ENCODE results near the gene PIGO.
A peak's percentile ranks its signal among the peaks of the same experiment; 100 is the strongest.

PIGO gene

GRCh38 chr9:35105571-35106342 is 9.4 kb upstream of the PIGO start:
- no peak for DNase-seq

GRCh38 chr9:35105126-35105525 is 8.7 kb upstream of the PIGO start:
- DNase-seq, result no peak

- DNase-seq, result no peak
These were observed 8.2 kb upstream of the PIGO start for GRCh38 chr9:35104586-35104985.

GRCh38 chr9:35103660-35104191 is 7.3 kb upstream of the PIGO start:
- DNase-seq, result no peak

- peak; percentile 95 for DNase-seq
These were observed 6.6 kb upstream of the PIGO start, which contains the start of gene STOML2 for GRCh38 chr9:35102769-35103659. TSS of gene STOML2 (minus strand) at chr9:35103131. CDS start at chr9:35103094, 37 bp downstream.

- no peak for DNase-seq
These were observed 6.0 kb upstream of the PIGO start for GRCh38 chr9:35102465-35102768.

- DNase-seq, result no peak
These were observed 1.2 kb upstream of the PIGO start for GRCh38 chr9:35097573-35097972.

- no peak for DNase-seq
These were observed 4.9 kb downstream of the PIGO start for GRCh38 chr9:35091536-35091935.

GRCh38 chr9:35089434-35089833 is 7.0 kb downstream of the PIGO start:
- no peak for DNase-seq

GRCh38 chr9:35085078-35085477 is 11.3 kb downstream of the PIGO start:
- no peak for DNase-seq

GRCh38 chr9:35079426-35080341 is 16.7 kb downstream of the PIGO start, which contains the start of gene FANCG:
TSS of gene FANCG (minus strand) at chr9:35079942. CDS start at chr9:35079524, 418 bp downstream.
- DNase-seq, result peak; percentile 94

GRCh38 chr9:35079041-35079425 is 17.4 kb downstream of the PIGO start:
- DNase-seq, result peak; percentile 65

- no peak for DNase-seq
These were observed 18.3 kb downstream of the PIGO start for GRCh38 chr9:35078066-35078465.

GRCh38 chr9:35076848-35077247 is 19.5 kb downstream of the PIGO start:
- no peak for DNase-seq

GRCh38 chr9:35075358-35075757 is 21.0 kb downstream of the PIGO start:
- no peak for DNase-seq

GRCh38 chr9:35074791-35075190 is 21.6 kb downstream of the PIGO start:
- DNase-seq, result no peak

- DNase-seq, result no peak
These were observed 22.2 kb downstream of the PIGO start for GRCh38 chr9:35074141-35074540.

- DNase-seq, result no peak
These were observed 23.1 kb downstream of the PIGO start for GRCh38 chr9:35073279-35073612.

GRCh38 chr9:35072461-35073278 is 23.7 kb downstream of the PIGO start, which contains the start of gene VCP:
TSS of gene VCP (minus strand) at chr9:35072625. CDS start at chr9:35072353, 272 bp downstream.
- DNase-seq, result peak; percentile 99

- peak; percentile 82 for DNase-seq
These were observed 24.5 kb downstream of the PIGO start for GRCh38 chr9:35071814-35072460.

Data from NCI-H82 (cell line).